GM19099 (cell line): ENCODE measurements around the gene FAM222B.

Source experiments
- POLR2A ChIP-seq: IDR thresholded peaks from 3 replicates; pipeline ENCODE4 v1.6.1; 2011; ENCODE audit warnings: low read depth; ENCODE audit not compliant: insufficient read length; ENCODE audit errors: extremely low read depth

FAM222B gene

GRCh38 chr17:28818819-28819221, 23.8 kb downstream of the FAM222B start:
- no peak for TF ChIP-seq POLR2A

- TF ChIP-seq POLR2A: no peak
Observed at GRCh38 chr17:28816540-28816939, 26.1 kb downstream of the FAM222B start.

DNA sequence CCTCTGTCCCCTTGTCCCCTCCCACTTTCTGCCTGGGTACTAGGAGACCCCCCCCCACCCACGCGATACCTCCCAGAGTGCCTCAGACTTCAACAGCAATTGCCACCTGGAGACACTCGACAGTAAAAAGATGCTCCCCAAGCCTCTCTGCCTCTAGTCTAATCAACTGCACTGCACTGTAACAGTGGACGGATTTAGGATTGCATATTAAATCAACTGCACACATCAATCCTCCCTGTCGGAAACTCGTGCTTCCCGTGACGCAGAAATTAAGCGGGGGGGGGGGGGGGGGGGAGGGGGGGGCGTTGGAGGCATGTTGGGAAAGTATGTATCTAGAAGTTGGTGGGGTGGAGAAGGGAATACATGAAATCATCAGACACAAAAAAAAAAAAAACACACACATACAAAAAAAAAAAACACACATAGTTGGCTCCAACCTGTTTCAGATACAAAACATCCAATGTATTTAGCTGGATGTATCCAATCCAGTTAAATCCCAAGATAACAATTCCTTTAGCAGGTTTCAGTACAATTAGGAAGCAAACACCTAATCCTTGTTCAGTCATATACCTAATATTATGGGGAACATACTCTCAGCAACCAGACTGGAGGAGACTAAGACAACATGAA, 29.7 kb downstream of the FAM222B start:
- TF ChIP-seq POLR2A: no peak

DNA sequence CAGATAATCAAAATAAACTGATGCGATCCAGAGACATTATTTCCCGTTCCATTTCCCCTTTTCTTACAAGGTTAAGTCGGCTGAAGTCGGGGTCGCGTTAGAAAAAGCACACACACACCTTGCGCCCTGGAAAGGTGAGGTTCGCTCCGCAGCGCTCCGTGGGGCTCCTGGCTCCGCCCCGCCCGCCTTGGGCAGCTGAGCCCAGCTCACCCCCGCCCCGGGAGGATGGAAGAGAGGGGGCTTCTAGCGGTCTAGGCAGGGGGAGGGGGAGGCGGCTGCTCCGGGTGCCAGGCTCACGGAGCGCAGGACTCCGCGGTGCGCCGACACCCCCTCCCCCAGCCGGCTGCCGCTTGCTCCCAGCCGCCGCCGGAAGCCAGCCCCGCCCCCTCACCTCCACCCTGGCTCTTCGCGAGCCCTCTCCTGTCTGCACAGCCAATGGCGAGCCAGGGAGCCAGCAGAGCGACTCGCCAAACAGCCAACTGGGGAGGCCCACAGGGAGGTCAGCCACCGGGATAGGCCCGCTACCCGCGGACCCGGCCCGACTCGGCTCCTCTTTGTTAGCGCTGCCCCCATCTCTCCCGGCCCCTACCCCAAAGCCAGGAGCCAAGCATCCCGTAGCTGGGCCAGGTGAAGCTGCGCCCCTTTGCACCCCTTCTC, 30.4 kb downstream of the FAM222B start:
- peak; percentile 53 for TF ChIP-seq POLR2A

DNA sequence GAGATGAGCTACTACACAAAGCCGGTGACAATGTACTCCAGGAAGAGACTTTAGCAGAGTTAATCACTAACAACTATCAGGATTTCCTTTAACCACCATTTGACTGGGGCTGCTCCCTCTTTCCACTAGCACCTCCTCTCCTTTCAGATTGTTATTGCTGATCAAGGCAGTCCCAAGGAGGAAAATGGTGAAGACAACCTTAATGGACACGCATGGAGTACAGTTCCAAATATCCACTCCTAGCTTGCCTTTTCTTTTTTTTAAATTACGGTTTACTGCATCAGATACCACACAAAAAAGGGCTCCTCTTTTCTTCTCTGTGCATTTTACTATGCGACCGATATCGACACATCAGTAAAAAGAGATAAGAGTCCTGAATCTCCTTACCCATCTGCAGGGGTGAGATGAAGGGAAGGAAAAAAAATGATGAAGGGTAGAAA, 30.9 kb downstream of the FAM222B start:
- TF ChIP-seq POLR2A: no peak

- no peak for TF ChIP-seq POLR2A
Observed at GRCh38 chr17:28810437-28810836, 32.2 kb downstream of the FAM222B start.

DNA sequence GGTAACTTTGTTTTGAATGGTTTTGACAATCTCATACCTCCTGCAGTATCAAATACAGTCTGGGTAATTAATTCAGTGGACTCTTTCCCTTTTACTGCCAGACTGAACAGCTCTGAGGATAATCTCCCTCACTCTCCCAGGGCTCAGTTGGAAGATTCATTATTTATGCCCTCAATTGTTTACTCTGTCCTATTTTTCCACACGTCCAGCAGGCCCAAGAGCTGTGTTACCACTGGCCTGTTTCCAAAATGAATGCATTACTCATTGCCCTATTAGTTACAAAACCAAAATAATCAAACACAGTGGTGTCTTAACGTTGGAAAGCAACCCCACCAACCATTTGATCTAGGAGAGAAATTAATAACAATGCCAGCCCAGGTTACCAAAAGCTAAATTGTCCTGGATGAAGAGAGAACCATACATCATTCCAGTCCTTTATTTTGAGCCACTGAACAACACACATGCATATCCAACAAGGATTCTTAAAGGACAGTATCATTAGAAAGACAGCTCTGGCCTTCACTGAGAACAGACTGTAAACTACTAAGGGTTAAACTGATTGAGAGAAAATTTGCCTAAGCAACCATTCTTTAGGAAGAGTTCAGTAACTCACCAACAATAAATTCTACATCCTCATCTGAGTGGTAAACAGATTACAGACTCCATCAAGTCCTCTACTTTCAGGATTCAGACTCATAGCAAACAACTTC, 34.5 kb downstream of the FAM222B start:
- no peak for TF ChIP-seq POLR2A

GRCh38 chr17:28796062-28796461, 46.5 kb downstream of the FAM222B start:
- no peak for TF ChIP-seq POLR2A

DNA sequence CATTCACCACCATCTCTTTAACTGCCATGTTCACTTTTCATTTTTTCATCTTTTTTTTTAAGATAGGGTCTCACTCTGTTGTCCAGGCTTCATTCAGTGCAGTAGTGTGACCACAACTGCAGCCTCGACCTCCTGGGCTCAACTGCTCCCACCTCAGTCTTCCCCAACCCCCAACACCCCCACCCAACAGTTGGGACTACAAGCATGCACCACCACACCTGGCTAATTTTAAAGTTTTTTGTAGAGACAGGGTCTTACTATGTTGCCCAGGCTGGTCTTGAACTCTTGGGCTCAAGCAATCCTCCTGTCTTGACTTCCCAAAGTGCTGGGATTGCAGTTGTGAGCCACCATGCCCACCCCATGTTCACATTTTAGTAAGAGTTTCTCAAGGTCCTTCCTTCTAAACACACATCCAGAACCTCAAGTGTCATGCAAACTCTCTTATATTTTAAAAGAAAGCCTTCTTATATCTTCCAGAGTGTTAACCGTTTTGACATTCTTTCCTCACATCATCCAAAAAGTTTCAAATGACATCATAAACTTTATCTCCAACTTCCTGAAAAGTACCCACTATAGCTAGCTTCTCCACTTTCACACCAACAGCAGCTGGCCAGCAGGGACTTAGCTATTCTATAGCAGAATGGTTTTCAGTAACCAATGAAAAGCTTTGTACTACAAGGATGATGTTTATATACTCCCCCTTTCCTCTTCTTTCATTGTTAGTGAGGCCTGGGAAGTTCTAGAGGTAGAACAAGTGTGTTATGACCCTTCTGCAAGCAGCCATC, 49.5 kb downstream of the FAM222B start:
- no peak for TF ChIP-seq POLR2A

GRCh38 chr17:28788100-28788499, 54.5 kb downstream of the FAM222B start:
- TF ChIP-seq POLR2A: no peak

- TF ChIP-seq POLR2A: no peak
Observed at GRCh38 chr17:28783161-28783560, 59.4 kb downstream of the FAM222B start.

DNA sequence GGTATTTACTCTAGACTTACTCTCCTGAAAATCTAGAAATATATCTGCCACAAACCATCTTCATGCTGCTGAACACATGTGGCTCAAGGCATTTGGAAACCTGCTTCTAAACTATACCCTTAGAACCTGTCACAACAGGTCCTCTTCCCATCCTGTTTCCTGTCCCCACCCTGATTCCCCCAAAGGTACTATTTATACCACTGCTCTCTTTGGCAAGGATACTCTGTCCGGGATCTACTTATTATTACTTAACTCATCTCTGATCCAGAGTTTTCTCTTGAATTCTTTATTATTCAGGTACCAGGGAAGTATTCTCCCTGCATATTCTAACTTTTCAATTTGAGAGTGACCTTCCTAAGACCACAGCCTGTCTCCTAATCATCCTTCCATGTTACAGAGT, 65.4 kb downstream of the FAM222B start:
- no peak for TF ChIP-seq POLR2A

DNA sequence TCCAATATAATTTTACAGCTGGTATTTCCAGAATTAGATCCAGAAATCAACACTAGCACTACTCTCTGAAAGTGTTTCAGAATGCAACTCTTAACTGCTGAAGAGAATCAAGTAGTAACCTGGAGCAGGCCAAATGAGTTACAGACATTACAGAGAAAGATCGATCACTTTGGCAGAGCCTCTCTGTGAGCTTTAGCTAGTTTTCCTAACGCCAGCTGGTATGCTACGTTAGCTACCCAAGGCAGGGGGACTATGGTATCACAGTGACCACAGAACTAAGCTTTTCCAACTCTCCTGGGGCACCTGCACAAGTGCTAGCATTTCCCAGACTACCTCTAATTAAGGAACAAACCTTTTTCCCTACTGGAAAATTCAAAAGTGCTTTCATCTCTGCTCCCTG, 68.4 kb downstream of the FAM222B start:
- TF ChIP-seq POLR2A: no peak

DNA sequence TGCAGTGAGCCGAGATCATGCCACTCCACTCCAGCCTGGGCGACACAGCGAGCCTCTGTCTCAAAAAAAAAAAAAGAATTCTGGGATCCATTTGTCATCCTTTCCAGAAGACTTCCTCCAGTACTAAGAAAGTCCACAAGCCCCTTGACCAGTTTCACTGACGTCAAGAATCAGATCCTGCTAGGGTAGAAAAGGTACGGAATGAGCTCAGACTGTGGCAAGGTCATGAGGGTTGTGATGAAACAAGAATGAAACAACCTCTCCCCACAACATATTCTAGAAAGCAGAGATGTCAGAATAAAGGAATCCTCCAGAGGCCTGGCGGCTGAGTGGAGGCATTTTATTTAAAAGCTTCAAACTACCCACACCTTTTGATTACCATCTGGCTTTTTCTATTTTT, 68.9 kb downstream of the FAM222B start:
- no peak for TF ChIP-seq POLR2A

GRCh38 chr17:28765038-28765437, 77.6 kb downstream of the FAM222B start:
- TF ChIP-seq POLR2A: no peak

DNA sequence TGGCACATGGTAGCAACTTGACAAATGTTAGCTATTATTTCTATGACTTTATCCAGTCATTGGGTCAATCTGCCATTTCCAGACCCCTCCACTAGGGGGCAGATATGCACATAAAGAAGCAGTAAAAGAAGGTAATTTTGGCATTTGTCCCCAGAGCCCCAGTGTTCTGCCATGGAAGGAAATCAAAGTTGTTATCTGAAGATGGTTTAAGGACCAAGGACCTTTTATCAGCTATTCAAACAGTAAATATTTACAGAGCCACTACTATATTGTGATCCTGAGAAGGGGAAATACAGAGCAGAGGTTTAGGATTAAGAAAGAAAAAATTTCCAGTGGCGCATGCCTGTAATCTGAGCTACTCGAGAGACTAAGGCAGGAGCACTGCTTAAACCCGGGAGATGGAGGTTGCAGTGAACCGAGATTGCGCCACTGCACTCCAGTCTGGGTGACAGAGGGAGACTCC, 78.8 kb downstream of the FAM222B start:
- TF ChIP-seq POLR2A: no peak
